HG02759 (cell line): ENCODE data around the gene QDPR.

Experiments used
- ATAC-seq: cut with Tn5 transposase; IDR thresholded peaks from one replicate; pipeline ENCODE4 v1.9.1; 2021; ENCODE audit warnings: mild to moderate bottlenecking, moderate library complexity; ENCODE audit not compliant: unreplicated experiment

Gene QDPR

DNA sequence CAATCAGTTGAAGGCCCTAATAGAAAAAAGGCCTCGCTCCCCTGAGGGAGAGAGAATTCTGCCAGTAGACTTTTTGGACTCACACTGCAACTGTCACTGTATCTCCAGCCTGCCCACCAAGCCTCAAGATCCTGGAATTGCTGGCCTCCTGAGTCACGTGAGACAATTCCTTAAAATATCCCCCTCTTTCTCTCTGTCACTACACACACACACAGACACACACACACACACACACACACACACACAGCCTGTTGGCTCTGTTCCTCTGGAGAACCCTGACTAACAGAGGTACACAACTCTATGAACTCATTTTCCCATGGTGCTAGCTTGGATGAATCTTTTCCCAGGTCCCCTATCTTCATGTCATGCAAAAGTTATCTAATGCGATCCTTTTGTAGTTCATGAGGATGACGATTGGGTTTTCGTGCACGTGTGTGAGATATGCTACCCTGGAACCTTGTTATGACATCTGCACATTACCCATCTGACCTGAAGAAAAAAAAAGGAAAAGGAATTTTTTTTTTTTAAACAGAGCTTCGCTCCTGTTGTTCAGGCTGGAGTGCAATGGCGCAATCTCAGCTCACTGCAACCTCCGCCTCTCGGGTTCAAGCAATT, 16.8 kb upstream of the QDPR start:
- no peak for ATAC-seq

- no peak for ATAC-seq
Measured at GRCh38 chr4:17526695-17527477, 15.0 kb upstream of the QDPR start.

DNA sequence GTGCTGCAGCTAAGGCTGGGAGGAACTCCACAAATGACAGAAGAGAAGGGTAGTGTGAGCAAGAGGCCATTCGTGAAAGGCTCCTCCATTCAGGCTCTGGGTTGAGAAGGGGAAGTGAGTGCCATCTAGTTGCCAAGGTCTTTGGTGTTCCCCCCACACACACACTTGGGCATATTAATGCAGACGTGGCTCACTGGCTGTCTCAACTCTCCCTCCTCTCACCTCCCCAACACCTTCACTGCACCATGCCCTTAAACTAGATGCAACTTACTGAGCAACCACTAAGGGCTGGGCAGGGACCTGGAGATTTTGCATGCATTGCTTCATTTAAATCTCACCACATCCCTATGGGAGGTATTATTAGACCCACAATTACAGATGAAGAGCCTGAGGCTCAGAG, 11.8 kb upstream of the QDPR start:
- no peak for ATAC-seq

DNA sequence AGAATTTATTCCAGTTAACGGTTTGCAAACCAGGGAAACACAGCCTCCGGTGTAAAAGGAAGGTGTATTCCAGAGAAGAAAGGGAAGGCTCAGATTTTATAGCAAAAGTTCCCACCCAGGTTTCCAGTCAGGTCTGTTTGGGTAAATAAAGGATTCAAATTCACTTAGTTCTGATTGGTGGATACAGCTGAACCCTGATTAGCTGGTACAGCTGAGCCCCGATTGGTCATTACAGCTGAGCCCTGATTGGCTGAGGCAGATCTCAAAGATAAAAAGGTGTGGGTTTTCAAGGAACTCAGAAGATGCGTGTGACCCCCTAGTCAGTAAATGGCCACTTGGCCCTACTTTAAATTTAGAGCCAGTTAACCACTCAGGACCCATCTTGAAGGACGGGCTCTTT, 9.7 kb upstream of the QDPR start:
- ATAC-seq: no peak

DNA sequence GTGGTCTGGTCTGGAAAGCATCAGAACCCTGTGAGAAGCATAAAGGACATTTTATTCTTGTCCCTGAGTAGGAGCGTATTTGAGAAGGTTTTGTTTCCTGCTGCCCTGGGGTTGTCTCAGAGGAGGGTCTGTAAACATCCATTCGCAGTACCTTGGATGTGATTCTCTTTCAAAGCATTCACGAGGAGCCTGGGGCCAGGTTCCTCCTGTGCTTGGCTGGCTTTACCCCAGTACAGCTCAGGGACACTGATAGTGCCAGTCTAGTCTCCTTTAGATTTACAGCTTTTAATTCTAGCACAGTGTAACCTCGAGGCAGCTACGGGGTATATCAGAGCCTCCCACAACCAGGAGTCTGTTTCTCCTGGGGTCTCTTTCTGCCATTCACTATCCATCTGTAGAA, 5.8 kb upstream of the QDPR start:
- ATAC-seq: no peak

DNA sequence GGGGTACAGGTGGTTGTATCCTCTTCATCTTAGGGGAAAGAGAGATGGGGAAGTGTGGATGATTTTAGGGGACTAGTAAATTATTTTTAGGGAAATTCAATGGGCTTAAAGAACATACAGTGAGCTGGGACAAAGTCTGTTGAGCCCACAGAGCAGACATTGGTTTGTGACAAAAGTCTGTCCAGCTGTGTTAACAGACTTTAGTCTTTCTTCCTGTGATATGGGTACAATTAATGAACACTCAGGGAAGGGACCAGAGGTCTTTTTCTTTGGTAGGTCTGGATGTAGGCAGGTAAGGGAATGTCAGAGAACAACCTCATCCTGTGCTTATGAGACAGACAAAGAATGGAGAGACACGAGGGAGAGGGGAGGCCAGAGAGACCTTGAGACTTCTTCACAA, 5.1 kb upstream of the QDPR start:
- no peak for ATAC-seq

- no peak for ATAC-seq
Measured at GRCh38 chr4:17515445-17516407, 3.8 kb upstream of the QDPR start.

GRCh38 chr4:17514865-17515264, 3.0 kb upstream of the QDPR start, which contains the start of gene CLRN2:
Gene CLRN2, plus strand, starts transcription at chr4:17515165. Its CDS starts 102 bp downstream, at chr4:17515267.
- ATAC-seq: no peak

GRCh38 chr4:17512973-17513665, 1.2 kb upstream of the QDPR start:
- no peak for ATAC-seq

DNA sequence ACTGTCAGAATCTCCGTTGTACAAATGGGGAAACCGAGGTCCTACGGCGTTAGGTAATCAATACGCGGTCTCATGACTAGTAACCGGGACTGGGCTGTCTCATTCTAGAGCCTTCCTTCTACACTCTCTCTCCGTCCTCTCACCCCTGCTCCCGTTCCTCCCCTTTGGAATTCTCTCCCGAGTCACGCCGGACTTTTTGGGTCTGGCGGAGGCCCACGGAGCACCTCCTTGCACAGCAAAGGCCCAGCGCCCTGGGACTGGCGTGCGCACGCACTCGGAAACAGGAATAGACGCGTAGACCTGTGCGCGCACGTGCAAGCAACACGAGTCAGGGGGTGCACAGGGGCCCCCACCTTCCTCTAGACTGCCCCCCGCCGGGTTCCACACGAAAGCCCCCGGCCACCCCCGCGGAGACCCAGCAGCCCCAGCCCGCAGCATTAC, 361 bp downstream of the QDPR start:
- peak; percentile 68 for ATAC-seq

GRCh38 chr4:17511051-17511450, 839 bp downstream of the QDPR start:
- no peak for ATAC-seq

DNA sequence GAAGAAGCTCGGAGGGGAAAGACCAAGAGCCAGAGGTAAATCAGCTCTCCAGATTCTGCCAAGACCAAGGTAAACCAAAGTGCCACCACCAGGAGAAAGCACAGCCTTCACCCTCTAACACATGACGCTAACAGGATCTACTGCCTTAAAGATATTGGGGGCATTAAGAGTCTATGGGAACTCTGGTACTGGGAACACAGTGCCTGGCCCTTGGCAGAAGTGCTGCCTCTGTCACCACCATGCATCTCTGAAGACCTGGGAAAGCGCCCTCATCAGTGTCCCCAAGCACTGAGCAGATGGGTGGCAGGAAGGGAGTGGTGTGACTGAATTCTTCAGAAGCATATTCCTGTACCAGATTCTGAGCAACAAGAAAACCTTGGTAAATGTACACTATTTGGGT, 1.3 kb downstream of the QDPR start:
- no peak for ATAC-seq

DNA sequence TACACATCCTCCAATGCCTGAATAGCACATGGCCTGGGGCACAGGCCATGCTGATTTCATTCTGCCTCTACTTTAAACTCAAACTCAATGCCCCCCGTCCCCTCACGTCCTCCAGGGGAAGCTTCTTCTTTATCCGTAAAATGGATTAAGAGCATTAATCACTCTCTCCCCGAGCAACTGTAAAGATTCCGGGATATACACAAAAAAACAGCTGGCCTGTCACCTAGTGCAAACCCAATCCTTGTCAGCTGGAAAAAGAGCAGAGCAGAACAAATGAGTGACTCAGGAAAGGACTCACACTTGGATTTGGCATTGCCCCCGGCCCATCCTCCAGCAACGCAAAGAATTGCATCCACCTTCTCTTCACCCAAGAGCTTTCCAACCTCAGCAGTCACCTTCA, 7.8 kb downstream of the QDPR start:
- no peak for ATAC-seq

DNA sequence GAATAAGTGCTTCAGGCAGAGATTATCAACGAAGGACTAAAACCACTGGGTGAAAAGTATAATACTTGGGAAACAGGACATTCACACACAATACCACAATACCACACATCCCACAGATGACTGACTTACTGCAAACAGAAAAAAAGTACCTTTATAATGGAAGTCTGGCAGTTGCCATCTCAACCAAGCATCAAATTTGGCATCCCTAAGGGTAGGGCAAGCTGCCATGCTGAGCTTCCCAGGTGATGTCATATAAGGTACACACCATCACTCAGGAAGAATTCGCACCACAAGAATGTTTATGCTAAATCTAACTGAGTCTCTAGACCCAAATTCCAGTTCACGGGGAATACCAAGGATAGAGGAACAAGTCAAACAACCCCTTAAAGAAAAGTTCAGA, 9.1 kb downstream of the QDPR start:
- ATAC-seq: no peak

DNA sequence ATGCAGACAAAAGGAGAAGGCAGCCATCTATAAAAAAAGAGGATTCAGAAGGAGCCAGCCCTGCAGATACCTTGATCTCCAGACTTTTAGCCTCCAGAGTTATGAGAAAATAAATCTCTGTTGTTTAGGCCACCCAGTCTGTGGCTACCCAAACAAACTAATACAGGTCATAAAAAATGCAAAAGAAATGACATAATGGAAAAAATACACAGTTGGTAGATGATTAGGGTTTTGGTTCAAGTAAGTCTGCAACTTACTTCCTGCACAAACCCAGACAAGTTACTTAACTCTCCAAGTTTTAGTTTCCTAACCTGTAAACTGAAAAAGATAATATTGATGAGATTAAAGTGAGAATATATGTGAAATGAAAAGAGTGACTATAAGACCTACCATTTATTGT, 11.3 kb downstream of the QDPR start:
- ATAC-seq: no peak

GRCh38 chr4:17497890-17498523, 13.9 kb downstream of the QDPR start:
- no peak for ATAC-seq

DNA sequence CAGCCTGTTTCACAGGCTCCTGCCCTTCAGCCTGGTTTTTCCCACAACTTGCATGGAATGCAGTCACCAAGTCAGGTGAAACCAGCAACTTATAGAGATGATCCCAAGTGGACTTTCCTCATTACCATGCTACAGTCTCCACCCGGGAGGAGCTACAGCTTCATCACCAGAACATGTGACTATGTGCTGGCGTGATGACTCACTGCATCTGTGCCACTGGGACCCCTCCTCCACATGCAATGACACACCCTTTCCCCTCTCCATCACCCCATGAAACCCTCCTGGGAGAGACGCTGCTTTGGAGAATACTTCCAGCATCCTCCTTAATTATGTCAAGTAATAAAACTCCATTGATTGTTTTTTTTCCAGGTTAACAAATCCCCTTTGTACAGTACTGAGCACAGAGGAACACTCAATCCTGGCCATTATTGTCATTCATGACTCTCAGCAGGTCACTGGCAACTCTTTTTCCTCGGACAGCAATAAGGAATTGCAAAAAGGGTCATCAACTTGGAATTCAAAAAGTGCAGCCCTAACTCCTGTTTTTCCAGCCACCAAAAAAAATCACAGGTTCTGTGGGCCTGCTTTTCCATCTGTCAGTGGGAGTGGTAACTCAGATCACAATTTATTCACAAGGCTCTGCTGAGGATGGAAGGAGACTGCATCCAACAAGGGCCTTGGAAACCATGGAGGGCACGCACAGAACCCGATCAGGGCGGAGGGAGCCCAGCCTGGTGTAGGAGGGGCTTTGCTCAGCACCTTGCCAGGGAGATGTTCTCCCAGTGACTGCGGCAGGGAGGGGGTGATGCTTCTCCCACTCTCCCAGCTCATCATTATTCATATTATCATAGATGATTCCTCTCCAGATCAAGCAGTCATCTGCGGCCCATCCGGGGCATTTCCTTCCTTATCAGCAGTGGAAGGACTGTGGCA, 17.4 kb downstream of the QDPR start:
- no peak for ATAC-seq

GRCh38 chr4:17493619-17494018, 18.3 kb downstream of the QDPR start:
- ATAC-seq: no peak

DNA sequence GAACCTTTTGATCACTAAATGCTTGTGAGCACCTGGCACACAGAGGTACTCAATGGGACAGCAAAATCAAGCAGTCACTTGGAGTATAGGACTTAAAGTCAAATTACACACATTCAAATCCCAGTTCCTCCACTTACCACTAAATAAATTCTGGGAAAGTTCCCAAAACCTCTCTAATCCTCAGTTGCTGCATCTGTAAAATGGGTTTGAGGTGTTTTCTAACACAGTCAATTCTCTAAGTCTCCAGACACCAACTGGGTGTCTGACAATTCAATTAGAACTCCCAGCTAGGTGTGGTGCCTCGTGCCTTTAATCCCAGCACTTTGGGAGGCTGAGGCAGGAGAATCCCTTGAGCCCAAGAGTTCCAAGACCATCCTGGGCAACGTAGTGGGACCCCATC, 19.0 kb downstream of the QDPR start:
- ATAC-seq: no peak
